ENCODE measurements around the gene BMPER.

DNA sequence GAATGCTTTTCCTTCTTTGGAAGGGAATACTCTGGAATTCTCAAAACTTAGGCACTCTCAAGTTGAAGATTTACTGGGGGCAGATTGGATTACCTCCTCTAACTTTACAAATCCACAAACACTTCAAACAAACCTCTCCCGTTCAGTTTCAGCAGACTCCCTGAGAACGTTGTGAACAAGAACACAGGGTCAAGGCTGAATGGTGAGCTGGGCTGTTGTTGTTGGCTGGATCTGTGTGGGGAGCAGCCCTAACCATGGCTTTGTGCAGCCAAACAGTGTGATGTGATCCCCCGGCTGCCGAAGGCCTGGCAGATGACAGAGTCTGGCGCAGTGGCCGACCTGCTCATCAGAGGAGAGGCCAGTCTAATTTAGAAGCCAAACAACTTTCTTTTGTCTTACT lies 93.1 kb downstream of the BMPER start:
- TF ChIP-seq POLR2A (IDR thresholded peaks at IDR 0.05) (no peak), CTCF (IDR thresholded peaks at IDR 0.05) (no peak)
